Transverse colon (tissue), 4 donors: ENCODE measurements around the gene SEC31B. TPM values are rescaled to one million over a fixed set of nuclear protein-coding genes. Genes with fewer than 3 reads are reported as not detected.

Source experiments
- DNase-seq: peaks from one replicate; pipeline ENCODE4 v3.0.0-alpha.2; 2019
- H3K27ac ChIP-seq, 4 donors: fragments of 200-600 bp; sonication (generic); 2 replicates each; pipeline ENCODE4 v1.5.1; 2016 to 2018; ENCODE audit warnings: inconsistent platforms in 4 of 4
- H3K27me3 ChIP-seq: fragments of 200-600 bp; sonication (generic); 2 replicates; pipeline ENCODE4 v1.5.1; 2017; ENCODE audit warnings: inconsistent platforms
- H3K36me3 ChIP-seq, 4 donors: fragments of 200-600 bp; sonication (generic); 2 replicates each; pipeline ENCODE4 v1.5.1; 2017 to 2019; ENCODE audit warnings: inconsistent platforms in 4 of 4
- H3K4me1 ChIP-seq, 4 donors: fragments of 200-600 bp; sonication (generic); 2 replicates each; pipeline ENCODE4 v1.5.1; 2017 to 2020; ENCODE audit warnings: inconsistent platforms in 4 of 4
- H3K4me3 ChIP-seq, 4 donors: fragments of 200-600 bp; sonication (generic); 1 replicate in 1 of 4; 2 replicates in 3 of 4; pipeline versions ENCODE4 v1.5.1 to v1.6.1; 2017 to 2019; ENCODE audit warnings: inconsistent platforms in 4 of 4
- H3K9me3 ChIP-seq, 2 donors: fragments of 200-600 bp; sonication (generic); 2 replicates each; pipeline ENCODE4 v1.5.1; 2017 to 2019; ENCODE audit warnings: inconsistent platforms in 2 of 2
- EP300 ChIP-seq: sonication (generic); formaldehyde crosslinking; IDR thresholded peaks from one replicate; pipeline ENCODE4 v1.6.1; 2017; ENCODE audit warnings: antibody characterized with exemption, low read depth
- POLR2A ChIP-seq: fragments of 450-650 bp; IDR thresholded peaks from one replicate; pipeline ENCODE4 v1.6.1; 2016; ENCODE audit warnings: antibody characterized with exemption, mild to moderate bottlenecking, moderate library complexity
- POLR2AphosphoS5 ChIP-seq, 3 donors: sonication (generic); formaldehyde crosslinking; IDR thresholded peaks; one replicate each; pipeline ENCODE4 v1.6.1; 2016; ENCODE audit warnings: antibody characterized with exemption in 3 of 3
- WGBS, 2 donors: methylation state at CpG; one replicate each; pipeline ENCODE4 v1.1.5; 2018; ENCODE audit warnings: low coverage in 1 of 2; 5-methylcytosine and 5-hydroxymethylcytosine counted together
- in situ Hi-C, 4 donors: fragments of 200-750 bp; cut with MboI; loops; one replicate each; pipeline versions ENCODE4 v1.15.0 to v1.15.1; 2017; ENCODE audit warnings: low sequenced_read_pairs in 3 of 4, low pct_ligation_motif_present in 1 of 4, low pct_unique_long_range_greater_than_20kb in 1 of 4
- intact Hi-C: fragments of 100-400 bp; cut with DNase I; formaldehyde crosslinking; loops from one replicate; pipeline ENCODE4 v1.15.1; 2023; ENCODE audit warnings: low total_unique reads
- total RNA-seq, 4 donors: library from RNA; depleted of rRNA; stranded (reverse); fragments of >200 nt; gene quantifications; one replicate each; pipeline ENCODE4 v1.1.0, GENCODE V29; 2016
- TF ChIP-seq, protein P1 (sequence below), 5 experiments: fragments of 200-600 bp in 3 of 5; fragments of 450-650 bp in 2 of 5; sonication (generic) in 3 of 5; IDR thresholded peaks; 1 replicate in 2 of 5; 2 replicates in 3 of 5; pipeline ENCODE4 v1.5.1; 2016 to 2017; ENCODE audit warnings: antibody characterized with exemption in 5 of 5, inconsistent platforms in 3 of 5, mild to moderate bottlenecking in 2 of 5, moderate library complexity in 1 of 5

Gene SEC31B
- total RNA-seq, 4 donors from 2014 or later = 14.1 to 32.8 (median 24.1) TPM

DNA sequence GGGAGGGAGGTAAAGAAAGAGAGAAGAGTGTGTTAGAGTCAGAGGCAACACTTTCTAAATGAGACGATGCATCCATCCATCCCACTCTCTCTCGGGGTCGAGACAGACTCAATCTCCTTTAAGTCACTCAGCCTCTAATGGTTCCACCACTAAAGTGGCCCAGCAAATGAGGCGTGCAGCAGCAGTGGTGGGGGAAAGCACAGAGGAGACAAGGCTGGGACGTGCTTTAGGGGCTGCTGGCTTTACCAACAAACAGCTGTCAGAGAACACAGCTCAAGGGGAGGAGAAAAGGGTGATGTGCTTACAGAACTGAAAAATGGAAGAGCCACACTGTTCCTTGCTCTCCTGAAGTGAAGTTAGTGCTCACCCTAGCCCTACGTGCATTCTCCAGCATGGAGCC is 4.5 kb upstream of the SEC31B start:
- intact Hi-C loops = no loop called here
- WGBS, 2 donors = 84 to 89% methylated on average over 4 to 6 of the region's 6 CpGs
- peaks cover 0 to 34% (median 15%) of the 10 kb centered on the region in 4 donors for H3K36me3 ChIP-seq
- peaks cover 7% of the 10 kb centered on the region for H3K27me3 ChIP-seq
- H3K9me3 ChIP-seq = no peaks in the 10 kb centered on the region
- in situ Hi-C loops = loop anchor here in 2 of 4 donors (25.0 kb wide), 1 partner anchor 187 kb away; the partner anchor contains the start of genes PKD2L1 (in 2 of the 2) and SCD (in 2 of the 2)
- no peak overlapping the region for H3K4me3 ChIP-seq
- no peak overlapping the region for H3K27ac ChIP-seq
- H3K4me1 ChIP-seq = peaks cover 13 to 20% (median 15%) of the 10 kb centered on the region in 4 donors
- no peak for TF ChIP-seq POLR2AphosphoS5 (IDR thresholded peaks at IDR 0.05)
- no peak for DNase-seq

DNA sequence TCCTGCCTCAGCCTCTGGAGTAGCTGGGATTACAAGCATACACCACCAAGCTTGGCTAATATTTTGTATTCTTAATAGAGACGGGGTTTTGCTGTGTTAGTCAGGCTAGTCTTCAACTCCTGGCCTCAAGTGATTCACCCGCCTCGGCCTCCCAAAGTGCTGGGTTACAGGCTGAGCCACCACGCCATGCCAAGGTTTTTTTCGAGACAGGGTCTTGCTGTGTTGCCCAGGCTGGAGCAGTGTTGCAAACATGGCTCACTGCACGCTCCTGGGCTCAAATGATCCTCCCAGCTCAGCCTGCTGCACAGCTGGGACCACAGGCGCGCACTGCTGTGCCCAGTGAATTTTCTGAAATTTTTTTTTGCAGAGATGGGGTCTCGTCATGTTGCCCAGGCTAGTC is 3.3 kb upstream of the SEC31B start:
- 96% methylated on average over 6 to 9 of the region's 9 CpGs for WGBS, 2 donors
- H3K27me3 ChIP-seq = peaks cover 8% of the 10 kb centered on the region
- in situ Hi-C loops = loop anchor here in 2 of 4 donors (25.0 kb wide), 1 partner anchor 186 kb away; the partner anchor contains the start of genes PKD2L1 (in 2 of the 2) and SCD (in 2 of the 2)
- H3K4me3 ChIP-seq = no peak overlapping the region
- intact Hi-C loops = no loop called here
- DNase-seq = no peak
- no peak overlapping the region for H3K27ac ChIP-seq
- H3K36me3 ChIP-seq = peaks cover 0 to 34% (median 15%) of the 10 kb centered on the region in 4 donors
- H3K4me1 ChIP-seq = peaks cover 3 to 16% (median 8%) of the 10 kb centered on the region in 4 donors
- TF ChIP-seq, protein P1, sequence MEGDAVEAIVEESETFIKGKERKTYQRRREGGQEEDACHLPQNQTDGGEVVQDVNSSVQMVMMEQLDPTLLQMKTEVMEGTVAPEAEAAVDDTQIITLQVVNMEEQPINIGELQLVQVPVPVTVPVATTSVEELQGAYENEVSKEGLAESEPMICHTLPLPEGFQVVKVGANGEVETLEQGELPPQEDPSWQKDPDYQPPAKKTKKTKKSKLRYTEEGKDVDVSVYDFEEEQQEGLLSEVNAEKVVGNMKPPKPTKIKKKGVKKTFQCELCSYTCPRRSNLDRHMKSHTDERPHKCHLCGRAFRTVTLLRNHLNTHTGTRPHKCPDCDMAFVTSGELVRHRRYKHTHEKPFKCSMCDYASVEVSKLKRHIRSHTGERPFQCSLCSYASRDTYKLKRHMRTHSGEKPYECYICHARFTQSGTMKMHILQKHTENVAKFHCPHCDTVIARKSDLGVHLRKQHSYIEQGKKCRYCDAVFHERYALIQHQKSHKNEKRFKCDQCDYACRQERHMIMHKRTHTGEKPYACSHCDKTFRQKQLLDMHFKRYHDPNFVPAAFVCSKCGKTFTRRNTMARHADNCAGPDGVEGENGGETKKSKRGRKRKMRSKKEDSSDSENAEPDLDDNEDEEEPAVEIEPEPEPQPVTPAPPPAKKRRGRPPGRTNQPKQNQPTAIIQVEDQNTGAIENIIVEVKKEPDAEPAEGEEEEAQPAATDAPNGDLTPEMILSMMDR (IDR thresholded peaks at IDR 0.05) = no peak
- no peak for TF ChIP-seq EP300
- TF ChIP-seq POLR2AphosphoS5 (IDR thresholded peaks at IDR 0.05) = no peak
- TF ChIP-seq POLR2A = no peak
- no peaks in the 10 kb centered on the region for H3K9me3 ChIP-seq

DNA sequence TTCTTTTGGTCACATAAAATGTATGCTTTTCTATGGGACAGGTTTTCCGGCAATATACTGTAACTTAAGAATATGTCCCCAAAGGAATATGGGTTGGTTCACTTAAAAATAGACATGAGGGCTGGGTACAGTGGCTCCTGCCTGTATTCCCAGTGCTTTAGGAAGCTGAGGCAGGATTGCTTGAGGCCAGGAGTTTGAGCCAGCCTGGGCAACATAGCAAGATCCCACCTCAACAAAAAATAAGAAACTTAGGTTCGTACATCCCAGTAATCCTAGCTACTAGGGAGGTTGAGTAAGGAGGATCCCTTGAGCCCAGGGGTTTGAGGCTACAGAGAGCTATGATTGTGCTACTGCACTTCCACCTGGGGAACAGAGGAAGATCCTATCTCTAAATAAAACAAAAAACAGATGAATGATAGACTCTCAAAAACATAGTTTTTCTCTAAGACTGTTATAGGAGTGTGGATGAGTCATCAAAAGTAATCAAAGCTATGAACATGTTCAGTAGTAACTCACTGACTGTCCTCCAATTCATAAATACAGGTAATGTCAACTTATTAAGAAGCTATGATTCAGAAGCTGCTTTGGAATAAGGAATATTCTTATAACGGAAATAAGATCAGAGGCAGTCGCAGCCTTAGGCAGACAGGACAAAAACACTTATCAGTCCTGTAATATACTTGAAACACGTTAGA is 2.6 kb upstream of the SEC31B start:
- no peaks in the 10 kb centered on the region for H3K9me3 ChIP-seq
- 82 to 89% methylated on average over 4 to 5 of the region's 5 CpGs for WGBS, 2 donors

DNA sequence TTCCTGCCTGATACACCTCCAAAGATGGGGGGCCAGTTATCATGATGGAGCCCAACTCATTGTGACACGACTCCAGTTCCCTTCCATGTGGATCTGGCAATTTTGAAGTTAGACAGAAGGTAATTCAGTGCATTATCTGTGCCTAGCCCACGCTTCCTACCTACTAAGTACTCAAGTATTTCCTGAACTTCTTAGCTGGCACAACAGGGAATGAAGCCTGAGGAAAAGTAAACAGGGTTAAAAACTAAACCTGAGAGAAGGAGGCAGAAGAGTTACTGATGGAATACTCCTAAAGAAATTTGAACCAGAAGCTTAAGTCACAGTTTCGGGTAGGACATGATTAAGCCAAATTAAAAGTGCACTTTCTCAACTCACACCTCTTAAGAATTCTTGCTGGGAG is 1.1 kb upstream of the SEC31B start:
- Histone ChIP-seq H3K9me3 (no peaks in the 10 kb centered on the region), H3K36me3 (peaks cover 0 to 21% (median 9%) of the 10 kb centered on the region in 4 donors), H3K27me3 (peaks cover 8% of the 10 kb centered on the region), H3K27ac (no peak overlapping the region), H3K4me3 (no peak overlapping the region), H3K4me1 (peaks cover 0 to 12% (median 6%) of the 10 kb centered on the region in 4 donors)
- no peak for TF ChIP-seq POLR2A
- no peak for TF ChIP-seq POLR2AphosphoS5 (IDR thresholded peaks at IDR 0.05)
- TF ChIP-seq EP300 = no peak
- TF ChIP-seq, protein P1 (IDR thresholded peaks at IDR 0.05) = no peak
- no peak for DNase-seq
- intact Hi-C loops = no loop called here
- in situ Hi-C loops = loop anchor here in 2 of 4 donors (25.0 kb wide), 1 partner anchor 184 kb away; the partner anchor contains the start of genes PKD2L1 (in 2 of the 2) and SCD (in 2 of the 2)
- 85 to 86% methylated on average over 2 to 3 of the region's 3 CpGs for WGBS, 2 donors

More for the DNA sequence above, 2.6 kb upstream of the SEC31B start:
- intact Hi-C loops (no loop called here), in situ Hi-C loops (loop anchor here in 2 of 4 donors (25.0 kb wide), 1 partner anchor 185 kb away; the partner anchor contains the start of genes PKD2L1 (in 2 of the 2) and SCD (in 2 of the 2))
- Histone ChIP-seq H3K27ac (no peak overlapping the region), H3K27me3 (peaks cover 8% of the 10 kb centered on the region), H3K4me3 (no peak overlapping the region), H3K36me3 (peaks cover 0 to 34% (median 15%) of the 10 kb centered on the region in 4 donors), H3K4me1 (peaks cover 0 to 12% (median 6%) of the 10 kb centered on the region in 4 donors)
- TF ChIP-seq, protein P1 (IDR thresholded peaks at IDR 0.05) = no peak
- TF ChIP-seq POLR2A (no peak), EP300 (no peak), POLR2AphosphoS5 (IDR thresholded peaks at IDR 0.05) (no peak)
- DNase-seq = no peak
